ENCODE measurements around the gene DHX34. TPM values are rescaled to one million over a fixed set of nuclear protein-coding genes. Genes with fewer than 3 reads are reported as not detected.
A peak's percentile ranks its signal among the peaks of the same experiment; 100 is the strongest.
"Not testable (repeated sequence)": the region's sequence is repeated elsewhere in the genome, so short reads cannot be mapped to it uniquely, and the experiment has no call there.

The DHX34 gene
- total and polyA plus RNA-seq, 4 experiments from 2014 or later: 1.7 to 27.3 (median 17.0) TPM

DNA sequence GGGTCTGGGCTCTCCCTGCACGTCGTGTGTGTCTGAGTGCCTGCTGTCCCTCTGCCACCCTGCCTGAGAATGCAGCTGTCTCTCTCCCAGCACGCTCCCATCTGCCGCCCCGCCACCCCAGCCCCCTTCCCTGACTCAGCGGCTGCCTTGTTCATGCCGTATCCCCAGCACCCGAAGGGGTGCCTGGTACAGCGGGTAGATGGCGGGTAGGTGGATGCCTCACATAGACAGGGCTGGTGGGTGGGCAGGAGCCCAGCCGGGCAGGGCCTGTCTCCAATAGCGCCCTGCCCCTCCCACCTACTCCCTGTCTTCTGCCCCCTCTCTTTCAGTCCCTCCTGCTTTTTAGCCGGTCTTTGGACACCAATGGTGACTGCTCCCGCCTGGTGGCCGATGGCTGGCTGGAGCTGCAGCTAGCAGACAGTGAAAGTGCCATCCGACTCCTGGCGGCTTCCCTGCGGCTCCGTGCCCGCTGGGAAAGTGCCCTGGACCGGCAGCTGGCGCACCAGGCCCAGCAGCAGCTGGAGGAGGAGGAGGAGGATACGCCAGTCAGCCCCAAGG, 30.3 kb downstream of the DHX34 start:
- Histone ChIP-seq H3K27ac (ENCODE audit: low read depth, low read length) (no peak overlapping the region), H3K4me3 (ENCODE audit: low read length in 2 of 2) (no peak overlapping the region), H3K27me3 (ENCODE audit: insufficient read depth, low read length) (no peaks in the 10 kb centered on the region), H3K4me1 (ENCODE audit: insufficient read depth, low read length) (peaks cover 13% of the 10 kb centered on the region), H3K36me3 (ENCODE audit: insufficient read depth, low read length) (peaks cover 42% of the 10 kb centered on the region), H3K9me3 (ENCODE audit: control insufficient read depth in 1 of 2, low read length in 2 of 2) (no peaks in the 10 kb centered on the region)
- H3K27ac Mint-ChIP-seq: no peak overlapping the region
- no peak for DNase-seq
- CTCF ChIA-PET (ENCODE audit: partially characterized antibody): no interaction called here
- no peaks in the 10 kb centered on the region for H3K27me3 Mint-ChIP-seq
- POLR2A ChIA-PET (ENCODE audit: partially characterized antibody): no interaction called here
- H3K36me3 Mint-ChIP-seq: peaks cover 25 to 45% of the 10 kb centered on the region in 2 donors
- no peak overlapping the region for H3K4me3 Mint-ChIP-seq
- peaks cover 10 to 25% (median 14%) of the 10 kb centered on the region in 4 donors for H3K4me1 Mint-ChIP-seq
- no peaks in the 10 kb centered on the region for H3K9me3 Mint-ChIP-seq
- intact Hi-C loops (cut with micrococcal nuclease): no loop called here

DNA sequence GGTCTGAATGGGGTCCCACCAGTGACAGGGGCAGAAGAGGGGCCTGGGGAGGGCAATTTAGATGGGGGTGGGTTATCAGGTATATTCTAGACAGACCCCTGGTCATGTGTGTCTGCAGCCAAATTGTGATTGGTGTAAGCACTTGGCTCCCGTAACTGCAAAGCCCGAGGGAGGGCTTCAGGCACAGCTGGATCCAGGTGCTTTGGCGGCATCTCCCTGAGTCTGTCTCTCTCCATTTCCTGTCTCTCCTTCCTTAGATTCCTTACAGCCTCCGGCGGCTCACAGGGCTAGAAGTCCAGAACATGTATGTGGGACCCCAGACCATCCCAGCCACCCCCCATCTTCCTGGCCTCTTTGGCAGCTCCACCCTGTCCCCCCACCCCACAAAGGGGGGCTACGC, 31.4 kb downstream of the DHX34 start:
- peaks cover 13% of the 10 kb centered on the region for H3K4me1 ChIP-seq (ENCODE audit: insufficient read depth, low read length)
- H3K27me3 ChIP-seq (ENCODE audit: insufficient read depth, low read length): no peaks in the 10 kb centered on the region
- no peaks in the 10 kb centered on the region for H3K9me3 ChIP-seq (ENCODE audit: control insufficient read depth in 1 of 2, low read length in 2 of 2)
- H3K27me3 Mint-ChIP-seq: no peaks in the 10 kb centered on the region
- H3K4me3 ChIP-seq (ENCODE audit: low read length in 2 of 2): no peak overlapping the region
- H3K9me3 Mint-ChIP-seq: no peaks in the 10 kb centered on the region
- peaks cover 10 to 25% (median 14%) of the 10 kb centered on the region in 4 donors for H3K4me1 Mint-ChIP-seq
- CTCF ChIA-PET (ENCODE audit: partially characterized antibody): interaction anchor here (0.6 kb wide), 1 partner anchor 74 kb away, joined by 3 read pairs; no protein-coding TSS in a partner anchor
- H3K27ac Mint-ChIP-seq: peak overlapping the region in 4 of 7 donors; percentile 13 to 52 (median 33)
- POLR2A ChIA-PET (ENCODE audit: partially characterized antibody): no interaction called here
- DNase-seq: no peak
- peaks cover 22 to 42% of the 10 kb centered on the region in 2 donors for H3K36me3 Mint-ChIP-seq
- no peak overlapping the region for H3K4me3 Mint-ChIP-seq
- intact Hi-C loops (cut with micrococcal nuclease): no loop called here
- peaks cover 34% of the 10 kb centered on the region for H3K36me3 ChIP-seq (ENCODE audit: insufficient read depth, low read length)
- H3K27ac ChIP-seq (ENCODE audit: low read depth, low read length): no peak overlapping the region

DNA sequence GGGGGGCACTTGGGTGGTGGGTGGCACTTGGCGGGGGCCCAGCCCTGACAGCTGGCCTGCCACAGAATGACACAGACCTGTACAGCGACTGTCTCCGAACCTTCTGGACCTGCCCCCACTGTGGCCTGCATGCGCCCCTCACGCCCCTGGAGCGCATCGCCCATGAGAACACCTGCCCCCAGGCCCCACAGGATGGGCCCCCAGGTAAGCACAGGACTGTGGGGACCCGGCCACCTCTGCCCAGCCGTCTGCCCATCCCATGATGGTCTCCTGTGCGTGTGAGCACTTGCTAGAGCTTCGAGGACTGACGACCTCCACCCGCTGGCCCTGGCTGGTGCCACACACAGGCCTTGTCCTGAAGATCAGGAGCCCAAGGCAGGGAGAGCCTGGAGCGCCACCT, 32.0 kb downstream of the DHX34 start:
- POLR2A ChIA-PET (ENCODE audit: partially characterized antibody): no interaction called here
- Histone ChIP-seq H3K9me3 (ENCODE audit: control insufficient read depth in 1 of 2, low read length in 2 of 2) (no peaks in the 10 kb centered on the region), H3K27me3 (ENCODE audit: insufficient read depth, low read length) (no peaks in the 10 kb centered on the region), H3K4me3 (ENCODE audit: low read length in 2 of 2) (no peak overlapping the region), H3K27ac (ENCODE audit: low read depth, low read length) (no peak overlapping the region), H3K36me3 (ENCODE audit: insufficient read depth, low read length) (peaks cover 28% of the 10 kb centered on the region), H3K4me1 (ENCODE audit: insufficient read depth, low read length) (peaks cover 13% of the 10 kb centered on the region)
- no peaks in the 10 kb centered on the region for H3K27me3 Mint-ChIP-seq
- intact Hi-C loops (cut with micrococcal nuclease): no loop called here
- no peaks in the 10 kb centered on the region for H3K9me3 Mint-ChIP-seq
- peaks cover 10 to 25% (median 14%) of the 10 kb centered on the region in 4 donors for H3K4me1 Mint-ChIP-seq
- DNase-seq: no peak
- H3K4me3 Mint-ChIP-seq: no peak overlapping the region
- CTCF ChIA-PET (ENCODE audit: partially characterized antibody): interaction anchor here (0.6 to 1.3 kb wide), 2 partner anchors 32 to 75 kb away, joined by 3 to 4 read pairs; partner anchors contain the start of gene DHX34
- H3K27ac Mint-ChIP-seq: peak overlapping the region in 2 of 7 donors; percentile 72 to 91
- H3K36me3 Mint-ChIP-seq: peaks cover 20 to 38% of the 10 kb centered on the region in 2 donors

DNA sequence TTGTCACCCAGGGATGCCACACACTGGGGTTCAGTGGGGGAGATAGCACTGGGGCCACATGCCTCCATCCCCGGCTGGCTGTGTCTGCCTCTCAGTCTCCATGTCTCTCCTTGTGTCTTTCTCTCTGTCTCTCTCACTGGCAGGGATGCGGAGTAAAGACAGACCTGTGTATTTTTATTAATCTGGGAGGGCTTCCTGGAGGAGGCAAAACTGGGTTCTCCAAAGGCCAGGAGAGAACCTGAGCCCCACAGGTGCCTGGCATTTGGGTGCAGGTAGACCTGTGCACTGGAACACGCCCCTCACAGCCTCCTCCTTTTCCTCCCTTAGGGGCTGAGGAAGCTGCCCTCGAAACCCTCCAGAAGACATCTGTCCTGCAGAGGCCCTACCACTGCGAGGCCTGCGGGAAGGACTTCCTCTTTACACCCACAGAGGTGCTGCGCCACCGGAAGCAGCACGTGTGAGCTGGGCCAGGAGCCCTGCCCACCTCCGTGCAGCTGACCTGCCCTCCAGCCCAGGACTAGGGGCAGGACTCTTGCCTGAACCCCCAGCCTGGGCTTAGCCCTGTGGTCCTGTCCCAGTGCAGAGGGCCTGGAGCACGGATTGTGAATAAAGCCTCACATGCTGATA, 32.7 kb downstream of the DHX34 start:
- intact Hi-C loops (cut with micrococcal nuclease): no loop called here
- H3K4me3 ChIP-seq (ENCODE audit: low read length in 2 of 2): no peak overlapping the region
- no peak overlapping the region for H3K27ac ChIP-seq (ENCODE audit: low read depth, low read length)
- Mint-ChIP-seq H3K4me3 (no peak overlapping the region), H3K36me3 (peaks cover 18 to 33% of the 10 kb centered on the region in 2 donors), H3K4me1 (peaks cover 10 to 25% (median 14%) of the 10 kb centered on the region in 4 donors), H3K27me3 (no peaks in the 10 kb centered on the region), H3K27ac (peak overlapping the region; percentile 35 to 93 (median 72)), H3K9me3 (no peaks in the 10 kb centered on the region)
- H3K4me1 ChIP-seq (ENCODE audit: insufficient read depth, low read length): peaks cover 13% of the 10 kb centered on the region
- ChIA-PET CTCF (ENCODE audit: partially characterized antibody) (interaction anchor here (1.3 kb wide), 1 partner anchor 33 kb away, joined by 4 read pairs; the partner anchor contains the start of gene DHX34), POLR2A (ENCODE audit: partially characterized antibody) (interaction anchor here (1.6 kb wide), 1 partner anchor 10 kb away, joined by 5 read pairs; no protein-coding TSS in a partner anchor)
- peak in 2 of 5 donors; percentile 12 to 21 for DNase-seq
- no peaks in the 10 kb centered on the region for H3K9me3 ChIP-seq (ENCODE audit: control insufficient read depth in 1 of 2, low read length in 2 of 2)
- H3K27me3 ChIP-seq (ENCODE audit: insufficient read depth, low read length): no peaks in the 10 kb centered on the region
- peaks cover 22% of the 10 kb centered on the region for H3K36me3 ChIP-seq (ENCODE audit: insufficient read depth, low read length)

DNA sequence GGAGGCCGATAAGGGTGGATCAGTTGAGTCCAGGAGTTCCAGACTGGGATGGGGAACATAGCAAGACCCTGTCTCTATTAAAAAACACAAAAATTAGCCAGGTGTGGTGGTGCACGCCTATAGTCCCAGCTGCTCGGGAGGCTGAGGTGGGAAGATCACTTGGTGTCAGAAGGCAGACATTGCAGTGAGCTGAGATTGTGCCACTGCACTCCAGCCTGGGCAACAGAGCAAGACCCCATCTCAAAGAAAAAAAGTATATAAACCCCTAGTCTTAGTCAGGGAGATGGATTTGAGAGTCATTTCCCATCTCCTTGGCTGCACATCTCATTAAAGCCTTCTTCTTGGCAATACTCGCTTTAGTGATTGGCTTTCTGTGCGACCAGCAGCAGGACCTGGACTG, 34.8 kb downstream of the DHX34 start:
- H3K9me3 ChIP-seq (ENCODE audit: control insufficient read depth in 1 of 2, low read length in 2 of 2); POLR2A ChIA-PET (ENCODE audit: partially characterized antibody); H3K27ac Mint-ChIP-seq; DNase-seq; H3K27me3 ChIP-seq (ENCODE audit: insufficient read depth, low read length); H3K9me3 Mint-ChIP-seq; H3K4me3 Mint-ChIP-seq; H3K4me3 ChIP-seq (ENCODE audit: low read length in 2 of 2); H3K27ac ChIP-seq (ENCODE audit: low read depth, low read length); intact Hi-C loops (cut with micrococcal nuclease); H3K27me3 Mint-ChIP-seq: not testable (repeated sequence)
- Mint-ChIP-seq H3K4me1 (peaks cover 10 to 25% (median 14%) of the 10 kb centered on the region in 4 donors), H3K36me3 (peaks cover 12 to 24% of the 10 kb centered on the region in 2 donors)
- Histone ChIP-seq H3K4me1 (ENCODE audit: insufficient read depth, low read length) (peaks cover 13% of the 10 kb centered on the region), H3K36me3 (ENCODE audit: insufficient read depth, low read length) (peaks cover 21% of the 10 kb centered on the region)
- CTCF ChIA-PET (ENCODE audit: partially characterized antibody): interaction anchor here (1.0 kb wide), 1 partner anchor 7 kb away, joined by 3 read pairs; no protein-coding TSS in a partner anchor

- H3K27ac Mint-ChIP-seq; H3K4me3 ChIP-seq (ENCODE audit: low read length in 2 of 2); H3K27me3 Mint-ChIP-seq; H3K27me3 ChIP-seq (ENCODE audit: insufficient read depth, low read length); H3K27ac ChIP-seq (ENCODE audit: low read depth, low read length); CTCF ChIA-PET (ENCODE audit: partially characterized antibody); H3K4me3 Mint-ChIP-seq; H3K9me3 ChIP-seq (ENCODE audit: control insufficient read depth in 1 of 2, low read length in 2 of 2); intact Hi-C loops (cut with micrococcal nuclease); DNase-seq; H3K9me3 Mint-ChIP-seq; POLR2A ChIA-PET (ENCODE audit: partially characterized antibody): not testable (repeated sequence)
- peaks cover 8 to 24% of the 10 kb centered on the region in 2 donors for H3K36me3 Mint-ChIP-seq
- H3K4me1 Mint-ChIP-seq: peaks cover 10 to 25% (median 14%) of the 10 kb centered on the region in 4 donors
- H3K4me1 ChIP-seq (ENCODE audit: insufficient read depth, low read length): peaks cover 13% of the 10 kb centered on the region
- peaks cover 17% of the 10 kb centered on the region for H3K36me3 ChIP-seq (ENCODE audit: insufficient read depth, low read length)
These were observed 35.4 kb downstream of the DHX34 start for GRCh38 chr19:47384533-47384932.

DNA sequence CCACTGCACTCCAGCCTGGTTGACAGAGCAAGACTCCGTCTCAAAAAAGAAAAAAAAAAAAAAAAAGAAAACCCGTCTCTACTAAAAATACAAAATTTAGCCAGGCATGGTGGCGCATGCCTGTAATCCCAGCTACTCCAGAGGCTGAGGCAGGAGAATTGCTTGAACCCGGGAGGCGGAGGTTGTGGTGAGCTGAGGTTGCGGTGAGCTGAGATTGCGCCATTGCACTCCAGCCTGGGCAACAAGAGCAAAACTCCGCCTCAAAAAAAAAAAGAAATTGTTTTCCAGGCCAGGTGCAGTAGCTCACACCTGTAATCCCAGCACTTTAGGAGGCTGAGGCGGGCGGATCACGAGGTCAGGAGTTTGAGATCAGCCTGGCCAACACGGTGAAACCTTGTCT, 37.5 kb downstream of the DHX34 start:
- DNase-seq; H3K4me1 ChIP-seq (ENCODE audit: insufficient read depth, low read length); H3K36me3 ChIP-seq (ENCODE audit: insufficient read depth, low read length); H3K36me3 Mint-ChIP-seq; H3K9me3 ChIP-seq (ENCODE audit: control insufficient read depth in 1 of 2, low read length in 2 of 2); H3K27ac ChIP-seq (ENCODE audit: low read depth, low read length); H3K27ac Mint-ChIP-seq; intact Hi-C loops (cut with micrococcal nuclease); H3K27me3 Mint-ChIP-seq; H3K9me3 Mint-ChIP-seq; POLR2A ChIA-PET (ENCODE audit: partially characterized antibody); H3K27me3 ChIP-seq (ENCODE audit: insufficient read depth, low read length); H3K4me3 Mint-ChIP-seq; H3K4me3 ChIP-seq (ENCODE audit: low read length in 2 of 2): not testable (repeated sequence)
- CTCF ChIA-PET (ENCODE audit: partially characterized antibody): interaction anchor here (0.7 kb wide), 1 partner anchor 81 kb away, joined by 3 read pairs; no protein-coding TSS in a partner anchor
- H3K4me1 Mint-ChIP-seq: peaks cover 10 to 15% (median 12%) of the 10 kb centered on the region in 4 donors
